Fibroblast of lung (primary cell): ENCODE data around the gene HTRA3. TPM values are rescaled to one million over a fixed set of nuclear protein-coding genes. Genes with fewer than 3 reads are reported as not detected.

Experiments used
- DNase-seq, 2 donors: peaks; one replicate each; pipeline versions ENCODE4 v3.0.0 to v3.0.0-alpha.2; 2010; ENCODE audit warnings: low read depth in 2 of 2
- H2AFZ ChIP-seq: 2 replicates; pipeline ENCODE4 v1.5.1; 2012; ENCODE audit warnings: low read length, control low read depth, inconsistent platforms
- H3K27ac ChIP-seq: 2 replicates; pipeline ENCODE4 v1.5.1; 2011; ENCODE audit warnings: low read length, control low read depth; ENCODE audit not compliant: insufficient read depth
- H3K27me3 ChIP-seq: 2 replicates; pipeline ENCODE4 v1.5.1; 2011; ENCODE audit warnings: mild to moderate bottlenecking, low read length; ENCODE audit not compliant: control insufficient read depth, insufficient read depth
- H3K36me3 ChIP-seq: 2 replicates; pipeline ENCODE4 v1.5.1; 2011; ENCODE audit warnings: low read length; ENCODE audit not compliant: control insufficient read depth, insufficient read depth
- H3K4me1 ChIP-seq: 2 replicates; pipeline ENCODE4 v1.5.1; 2011; ENCODE audit warnings: low read length; ENCODE audit not compliant: control insufficient read depth, insufficient read depth; ENCODE audit errors: extremely low read depth
- H3K4me2 ChIP-seq: 2 replicates; pipeline ENCODE4 v1.5.1; 2011; ENCODE audit warnings: low read length, control low read depth; ENCODE audit not compliant: insufficient read depth; ENCODE audit errors: extremely low read depth
- H3K4me3 ChIP-seq, 4 experiments: fragments of 200-600 bp in 1 of 4; sonication (generic) in 1 of 4; replicated peaks in 1 of 4; 2 replicates each; pipeline ENCODE4 v1.5.1; 2011 to 2016; ENCODE audit warnings: low read length in 4 of 4, low read depth in 3 of 4, mild to moderate bottlenecking in 3 of 4, control low read depth in 2 of 4, inconsistent platforms in 1 of 4, mixed read lengths in 1 of 4; ENCODE audit not compliant: insufficient read depth in 1 of 4; ENCODE audit errors: control extremely low read depth in 1 of 4
- H3K79me2 ChIP-seq: 2 replicates; pipeline ENCODE4 v1.5.1; 2012; ENCODE audit warnings: mild to moderate bottlenecking, low read length, inconsistent platforms; ENCODE audit not compliant: control insufficient read depth, insufficient read depth
- H3K9ac ChIP-seq: 2 replicates; pipeline ENCODE4 v1.5.1; 2011; ENCODE audit warnings: mild to moderate bottlenecking, low read length, control low read depth; ENCODE audit not compliant: insufficient read depth
- H3K9me3 ChIP-seq: 2 replicates; pipeline ENCODE4 v1.5.1; 2012; ENCODE audit warnings: low read depth, low read length; ENCODE audit not compliant: control insufficient read depth, insufficient read depth
- H4K20me1 ChIP-seq: 2 replicates; pipeline ENCODE4 v1.5.1; 2011; ENCODE audit warnings: low read length; ENCODE audit not compliant: control insufficient read depth, insufficient read depth; ENCODE audit errors: extremely low read depth
- EZH2 ChIP-seq: IDR thresholded peaks from 2 replicates; pipeline ENCODE4 v1.5.1; 2012; ENCODE audit warnings: low read length, control low read depth, mild to moderate bottlenecking; ENCODE audit errors: missing control alignments
- polyA plus RNA-seq, 2 donors: library from polyadenylated mRNA; depleted of rRNA in 1 of 2; stranded (reverse) in 1 of 2; unstranded in 1 of 2; fragments of >200 nt; gene quantifications; 2 replicates each; pipeline ENCODE4 v1.2.1, GENCODE V29; 2011 to 2012; ENCODE audit warnings: missing spikeins in 1 of 2
- total RNA-seq: library from RNA; depleted of rRNA; stranded (reverse); fragments of >200 nt; gene quantifications from 2 replicates; pipeline ENCODE4 v1.2.1, GENCODE V29; 2014
- TF ChIP-seq, protein P1 (sequence below), 2 donors: IDR thresholded peaks in 1 of 2; conservative IDR thresholded peaks in 1 of 2; 1 replicate in 1 of 2; 2 replicates in 1 of 2; pipeline ENCODE4 v1.5.1; 2011 to 2012; ENCODE audit warnings: low read length in 2 of 2, control low read depth in 1 of 2, inconsistent platforms in 1 of 2, low read depth in 1 of 2, mild to moderate bottlenecking in 1 of 2

The HTRA3 gene
- total and polyA plus RNA-seq, 2 donors (not counting 1 experiment from before 2014, with no cell fraction given): 2.8 to 3.5 TPM

DNA sequence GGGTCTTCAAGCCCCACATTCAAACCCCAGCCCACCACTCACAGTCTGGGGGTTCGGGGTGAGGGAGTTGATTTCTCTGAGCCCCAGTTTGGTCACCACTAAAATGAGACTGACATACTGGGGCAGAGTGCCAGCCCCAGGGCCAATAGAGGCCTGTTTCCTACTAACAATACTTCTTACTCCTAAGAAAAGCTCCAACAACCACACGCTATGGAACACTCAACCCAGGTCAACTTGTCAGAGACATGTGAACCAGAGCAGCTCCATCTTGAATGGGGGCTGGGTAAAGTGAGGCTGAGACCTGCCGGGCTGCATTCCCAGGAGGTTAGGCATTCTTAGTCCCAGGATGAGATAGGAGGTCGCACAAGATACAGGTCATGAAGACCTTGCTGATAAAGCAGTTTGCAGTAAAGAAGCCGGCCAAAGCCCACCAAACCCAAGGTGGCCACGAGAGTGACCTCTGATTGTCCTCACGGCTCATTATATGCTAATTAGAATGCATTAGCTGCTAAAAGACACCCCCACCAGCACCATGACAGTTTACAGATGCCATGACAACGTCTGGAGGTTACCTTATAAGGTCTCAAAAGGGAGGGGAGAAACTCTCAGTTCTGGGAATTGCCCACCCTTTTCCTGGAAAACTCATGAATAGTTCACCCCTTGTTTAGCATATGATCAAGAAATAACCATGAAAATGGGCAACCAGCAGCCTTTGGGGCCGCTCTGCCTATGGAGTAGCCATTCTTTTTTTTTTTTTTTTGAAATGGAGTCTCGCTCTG is 26.6 kb upstream of the HTRA3 start:
- no peak for TF ChIP-seq EZH2
- TF ChIP-seq, protein P1, sequence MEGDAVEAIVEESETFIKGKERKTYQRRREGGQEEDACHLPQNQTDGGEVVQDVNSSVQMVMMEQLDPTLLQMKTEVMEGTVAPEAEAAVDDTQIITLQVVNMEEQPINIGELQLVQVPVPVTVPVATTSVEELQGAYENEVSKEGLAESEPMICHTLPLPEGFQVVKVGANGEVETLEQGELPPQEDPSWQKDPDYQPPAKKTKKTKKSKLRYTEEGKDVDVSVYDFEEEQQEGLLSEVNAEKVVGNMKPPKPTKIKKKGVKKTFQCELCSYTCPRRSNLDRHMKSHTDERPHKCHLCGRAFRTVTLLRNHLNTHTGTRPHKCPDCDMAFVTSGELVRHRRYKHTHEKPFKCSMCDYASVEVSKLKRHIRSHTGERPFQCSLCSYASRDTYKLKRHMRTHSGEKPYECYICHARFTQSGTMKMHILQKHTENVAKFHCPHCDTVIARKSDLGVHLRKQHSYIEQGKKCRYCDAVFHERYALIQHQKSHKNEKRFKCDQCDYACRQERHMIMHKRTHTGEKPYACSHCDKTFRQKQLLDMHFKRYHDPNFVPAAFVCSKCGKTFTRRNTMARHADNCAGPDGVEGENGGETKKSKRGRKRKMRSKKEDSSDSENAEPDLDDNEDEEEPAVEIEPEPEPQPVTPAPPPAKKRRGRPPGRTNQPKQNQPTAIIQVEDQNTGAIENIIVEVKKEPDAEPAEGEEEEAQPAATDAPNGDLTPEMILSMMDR (conservative IDR thresholded peaks at IDR 0.05 in 1 of 2, IDR thresholded peaks at IDR 0.05 in 1 of 2; ENCODE audit: low read depth in 1 of 2, low read length in 2 of 2): no peak
- Histone ChIP-seq H3K4me3 (no peak overlapping the region), H3K4me1 (peaks cover 5% of the 10 kb centered on the region), H3K9ac (no peak overlapping the region), H3K27ac (peak overlapping the region; percentile 31), H3K9me3 (no peaks in the 10 kb centered on the region), H3K4me2 (no peak overlapping the region), H4K20me1 (no peaks in the 10 kb centered on the region), H3K36me3 (no peaks in the 10 kb centered on the region), H2AFZ (no peak overlapping the region), H3K27me3 (peaks cover 4% of the 10 kb centered on the region), H3K79me2 (no peaks in the 10 kb centered on the region)
- DNase-seq: no peak

DNA sequence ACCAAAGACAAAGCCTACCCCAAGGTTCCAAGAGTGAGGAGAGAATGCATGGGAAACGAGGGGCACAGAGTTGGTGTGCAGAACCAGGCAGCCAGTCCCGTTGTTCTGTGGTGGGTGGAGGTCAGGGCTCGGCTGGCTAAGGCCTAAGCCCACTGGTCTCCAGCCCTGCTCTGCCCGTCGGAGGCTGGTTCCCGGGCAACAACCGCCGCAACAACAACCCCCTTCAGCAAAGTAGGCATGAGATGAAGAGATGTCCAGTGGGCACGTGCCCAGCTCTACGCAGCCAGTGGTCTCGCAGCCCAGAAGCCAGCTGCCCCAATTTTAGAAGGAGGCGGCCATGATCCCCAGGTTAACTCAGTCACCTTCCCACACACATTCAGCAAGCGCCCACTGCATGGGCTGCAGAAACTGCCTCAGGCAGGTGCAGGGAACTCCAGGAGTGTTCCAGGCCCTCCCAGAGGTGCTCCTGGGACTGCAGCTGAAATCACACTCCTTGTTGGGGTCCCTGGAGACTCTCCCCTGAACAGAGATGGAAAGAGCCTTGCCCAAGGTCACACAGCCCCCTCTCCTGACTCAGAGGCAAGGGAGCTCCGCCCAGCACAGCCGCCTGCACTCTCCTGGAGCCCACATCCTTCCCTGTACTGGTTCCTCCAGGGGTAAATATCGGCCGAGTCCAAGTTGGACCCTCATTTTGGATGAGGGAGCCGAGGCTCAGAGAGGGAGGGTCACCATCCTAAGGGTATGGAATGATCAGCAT is 25.4 kb upstream of the HTRA3 start:
- no peak for TF ChIP-seq EZH2
- TF ChIP-seq, protein P1 (conservative IDR thresholded peaks at IDR 0.05 in 1 of 2, IDR thresholded peaks at IDR 0.05 in 1 of 2; ENCODE audit: low read depth in 1 of 2, low read length in 2 of 2): no peak
- Histone ChIP-seq H3K9ac (no peak overlapping the region), H3K27ac (no peak overlapping the region), H3K79me2 (no peaks in the 10 kb centered on the region), H4K20me1 (no peaks in the 10 kb centered on the region), H3K27me3 (peaks cover 4% of the 10 kb centered on the region), H3K4me1 (peaks cover 5% of the 10 kb centered on the region), H3K9me3 (no peaks in the 10 kb centered on the region), H3K4me2 (no peak overlapping the region), H3K36me3 (no peaks in the 10 kb centered on the region), H3K4me3 (no peak overlapping the region), H2AFZ (no peak overlapping the region)
- DNase-seq: no peak

DNA sequence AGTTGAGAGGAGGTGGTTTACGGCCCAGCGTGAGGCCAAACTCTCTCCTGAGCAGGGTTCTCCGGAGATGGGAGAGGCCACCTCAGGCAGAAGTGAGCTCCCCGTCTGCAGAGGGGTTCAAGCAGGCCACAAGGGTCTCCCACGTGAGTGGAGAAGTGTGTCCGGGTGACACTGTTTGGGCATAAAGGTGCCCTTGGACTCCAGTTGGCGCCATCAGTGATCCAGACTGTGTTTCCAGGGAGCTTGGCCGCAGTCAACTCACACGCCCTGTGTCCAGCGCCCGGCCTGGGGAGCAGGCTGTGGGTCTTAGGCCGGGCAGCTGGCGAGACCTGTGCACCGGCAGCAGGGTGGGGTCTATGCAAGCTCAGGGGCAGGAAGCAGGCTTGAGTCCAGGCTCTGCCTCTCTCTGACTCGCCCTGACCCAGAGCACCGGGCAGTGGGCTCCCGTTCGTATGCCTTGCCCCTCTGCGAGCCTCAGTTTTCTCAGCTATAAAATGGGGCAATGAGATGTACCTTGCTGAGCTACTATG is 24.6 kb upstream of the HTRA3 start:
- no peak for TF ChIP-seq EZH2
- TF ChIP-seq, protein P1 (conservative IDR thresholded peaks at IDR 0.05 in 1 of 2, IDR thresholded peaks at IDR 0.05 in 1 of 2; ENCODE audit: low read depth in 1 of 2, low read length in 2 of 2): no peak
- H3K4me3 ChIP-seq: no peak overlapping the region
- H4K20me1 ChIP-seq: no peaks in the 10 kb centered on the region
- no peak overlapping the region for H3K4me2 ChIP-seq
- H3K9me3 ChIP-seq: no peaks in the 10 kb centered on the region
- DNase-seq: no peak
- no peaks in the 10 kb centered on the region for H3K79me2 ChIP-seq
- peaks cover 5% of the 10 kb centered on the region for H3K4me1 ChIP-seq
- H2AFZ ChIP-seq: no peak overlapping the region
- no peak overlapping the region for H3K27ac ChIP-seq
- H3K9ac ChIP-seq: no peak overlapping the region
- H3K36me3 ChIP-seq: no peaks in the 10 kb centered on the region
- H3K27me3 ChIP-seq: peaks cover 4% of the 10 kb centered on the region
